CD4-positive, alpha-beta memory T cell (primary cell): Measurements from ENCODE around the gene SHISAL1. TPM values are rescaled to one million over a fixed set of nuclear protein-coding genes. Genes with fewer than 3 reads are reported as not detected.
A peak's percentile ranks its signal among the peaks of the same experiment; 100 is the strongest.
"Not testable (repeated sequence)": the region's sequence is repeated elsewhere in the genome, so short reads cannot be mapped to it uniquely, and the experiment has no call there.

ENCODE experiments used
- CTCF ChIA-PET: fragments of 350-600 bp; sonication (Branson Sonifier 250); formaldehyde crosslinking; loops from one replicate; lab custom pipeline; 2021; ENCODE audit warnings: inconsistent platforms; ENCODE audit not compliant: partially characterized antibody; lab: Charles Lee
- POLR2A ChIA-PET: fragments of 350-600 bp; sonication (Branson Sonifier 250); formaldehyde crosslinking; loops from one replicate; lab custom pipeline; 2021; ENCODE audit not compliant: partially characterized antibody; lab: Charles Lee
- DNase-seq, 5 donors: peaks; one replicate each; pipeline versions ENCODE4 v3.0.0 to v3.0.0-alpha.2; 2020 to 2022; ENCODE audit warnings: mixed read lengths in 1 of 5
- H3K27ac ChIP-seq: one replicate; pipeline ENCODE4 v1.7.0; 2013; ENCODE audit warnings: low read depth, low read length
- H3K27me3 ChIP-seq: 2 replicates; pipeline ENCODE4 v1.7.0; 2013; ENCODE audit warnings: mild to moderate bottlenecking, low read length, moderate library complexity; ENCODE audit not compliant: insufficient read depth
- H3K36me3 ChIP-seq: 2 replicates; pipeline ENCODE4 v1.7.0; 2013; ENCODE audit warnings: mild to moderate bottlenecking, low read length, moderate library complexity; ENCODE audit not compliant: insufficient read depth
- H3K4me1 ChIP-seq: 2 replicates; pipeline ENCODE4 v1.7.0; 2013; ENCODE audit warnings: mild to moderate bottlenecking, low read length, moderate library complexity; ENCODE audit not compliant: insufficient read depth
- H3K4me3 ChIP-seq, 2 donors: one replicate each; pipeline ENCODE4 v1.7.0; 2013; ENCODE audit warnings: low read length in 2 of 2, mild to moderate bottlenecking in 1 of 2
- H3K9me3 ChIP-seq, 2 donors: one replicate each; pipeline ENCODE4 v1.7.0; 2013; ENCODE audit warnings: low read length in 2 of 2, control low read depth in 1 of 2; ENCODE audit not compliant: control insufficient read depth in 1 of 2
- H3K27ac Mint-ChIP-seq, 7 donors: one replicate each; pipeline ENCODE4 v1.8.0; 2020 to 2021; ENCODE audit warnings: mixed read lengths in 7 of 7, mild to moderate bottlenecking in 6 of 7, inconsistent platforms in 3 of 7, moderate library complexity in 3 of 7
- H3K27me3 Mint-ChIP-seq, 2 donors: one replicate each; pipeline ENCODE4 v1.8.0; 2020 to 2021; ENCODE audit warnings: mixed read lengths in 2 of 2
- H3K36me3 Mint-ChIP-seq, 2 donors: one replicate each; pipeline ENCODE4 v1.8.0; 2020 to 2021; ENCODE audit warnings: mixed read lengths in 2 of 2, inconsistent platforms in 1 of 2, mild to moderate bottlenecking in 1 of 2
- H3K4me1 Mint-ChIP-seq, 4 donors: one replicate each; pipeline ENCODE4 v1.8.0; 2020 to 2021; ENCODE audit warnings: mixed read lengths in 4 of 4, mild to moderate bottlenecking in 1 of 4
- H3K4me3 Mint-ChIP-seq, 8 donors: one replicate each; pipeline ENCODE4 v1.8.0; 2020 to 2021; ENCODE audit warnings: mixed read lengths in 8 of 8, mild to moderate bottlenecking in 7 of 8, moderate library complexity in 6 of 8, inconsistent platforms in 3 of 8
- H3K9me3 Mint-ChIP-seq, 8 donors: one replicate each; pipeline ENCODE4 v1.8.0; 2020 to 2021; ENCODE audit warnings: mixed read lengths in 8 of 8, mild to moderate bottlenecking in 5 of 8, inconsistent platforms in 3 of 8, moderate library complexity in 1 of 8
- intact Hi-C: fragments of 100-400 bp; cut with micrococcal nuclease; formaldehyde crosslinking; loops from one replicate; pipeline ENCODE4 v1.15.1; 2023
- polyA plus RNA-seq, 2 donors: library from polyadenylated mRNA; unstranded; fragments of 300-500 nt; fragmentation: Illumina TruSeq; gene quantifications; one replicate each; pipeline ENCODE4 v1.2.3, GENCODE V29; 2021
- total RNA-seq, 2 experiments: library from RNA; stranded (reverse); gene quantifications; one replicate each; pipeline ENCODE4 v1.2.3, GENCODE V29; 2021

SHISAL1 gene
- total and polyA plus RNA-seq, 4 experiments from 2014 or later: not detected

DNA sequence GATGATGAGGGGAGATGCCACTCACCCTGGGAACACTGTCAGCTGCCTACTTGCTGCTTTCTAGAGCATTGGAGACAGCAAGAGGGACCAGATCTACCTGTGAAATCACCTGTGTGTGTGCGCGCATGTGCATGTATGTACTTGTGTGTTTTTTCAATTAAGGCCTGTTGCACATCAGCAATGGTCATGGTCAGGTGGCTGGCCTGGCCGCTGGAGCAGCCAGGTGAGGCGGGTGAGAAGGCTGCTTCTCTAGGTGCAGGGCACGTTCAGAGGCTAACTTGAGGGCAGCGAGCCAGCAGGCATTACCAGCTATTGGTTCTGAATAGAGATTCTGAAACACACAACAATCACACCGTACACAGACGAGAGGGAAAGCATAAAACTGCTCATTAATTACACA is 66.9 kb downstream of the SHISAL1 start:
- Mint-ChIP-seq H3K4me3 (no peak overlapping the region), H3K27ac (no peak overlapping the region), H3K9me3 (peaks cover 4 to 19% (median 17%) of the 10 kb centered on the region in 8 donors), H3K4me1 (no peaks in the 10 kb centered on the region), H3K27me3 (peaks cover 20 to 23% of the 10 kb centered on the region in 2 donors), H3K36me3 (peaks cover 0 to 4% of the 10 kb centered on the region in 2 donors)
- POLR2A ChIA-PET: no interaction called here
- intact Hi-C loops: no loop called here
- peaks cover 0 to 3% of the 10 kb centered on the region in 2 donors for H3K9me3 ChIP-seq
- H3K36me3 ChIP-seq: no peaks in the 10 kb centered on the region
- peaks cover 6% of the 10 kb centered on the region for H3K27me3 ChIP-seq
- H3K27ac ChIP-seq: no peak overlapping the region
- DNase-seq: no peak
- H3K4me1 ChIP-seq: no peaks in the 10 kb centered on the region
- H3K4me3 ChIP-seq: no peak overlapping the region
- CTCF ChIA-PET: no interaction called here

DNA sequence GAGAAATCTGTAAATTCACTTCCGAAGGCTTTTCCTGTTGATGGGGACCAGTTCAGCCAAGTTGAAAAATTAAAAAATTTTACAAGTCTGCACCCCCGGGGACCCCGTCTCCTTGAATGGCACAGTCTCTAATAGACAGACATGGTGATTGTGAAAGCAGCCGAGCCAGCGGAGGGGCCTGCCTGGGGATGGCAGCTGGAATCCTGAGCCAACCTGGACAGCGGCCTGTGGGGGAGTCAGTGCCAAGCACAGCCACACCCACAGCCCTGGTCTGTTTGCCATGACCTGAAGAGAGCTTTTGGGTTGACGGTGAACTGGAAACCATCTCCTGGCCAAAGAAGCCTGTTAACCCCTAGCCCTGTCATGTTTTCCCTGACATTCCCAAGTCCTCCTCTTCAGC is 67.3 kb downstream of the SHISAL1 start:
- DNase-seq: no peak
- H3K27ac ChIP-seq: no peak overlapping the region
- no peak overlapping the region for H3K4me3 Mint-ChIP-seq
- no peaks in the 10 kb centered on the region for H3K36me3 ChIP-seq
- peaks cover 6% of the 10 kb centered on the region for H3K27me3 ChIP-seq
- intact Hi-C loops: no loop called here
- peaks cover 3 to 18% (median 14%) of the 10 kb centered on the region in 8 donors for H3K9me3 Mint-ChIP-seq
- H3K27me3 Mint-ChIP-seq: peaks cover 20 to 23% of the 10 kb centered on the region in 2 donors
- no peaks in the 10 kb centered on the region for H3K4me1 ChIP-seq
- H3K4me3 ChIP-seq: no peak overlapping the region
- H3K4me1 Mint-ChIP-seq: no peaks in the 10 kb centered on the region
- POLR2A ChIA-PET: no interaction called here
- CTCF ChIA-PET: no interaction called here
- peaks cover 0 to 3% of the 10 kb centered on the region in 2 donors for H3K9me3 ChIP-seq
- H3K27ac Mint-ChIP-seq: no peak overlapping the region
- H3K36me3 Mint-ChIP-seq: peaks cover 0 to 4% of the 10 kb centered on the region in 2 donors

DNA sequence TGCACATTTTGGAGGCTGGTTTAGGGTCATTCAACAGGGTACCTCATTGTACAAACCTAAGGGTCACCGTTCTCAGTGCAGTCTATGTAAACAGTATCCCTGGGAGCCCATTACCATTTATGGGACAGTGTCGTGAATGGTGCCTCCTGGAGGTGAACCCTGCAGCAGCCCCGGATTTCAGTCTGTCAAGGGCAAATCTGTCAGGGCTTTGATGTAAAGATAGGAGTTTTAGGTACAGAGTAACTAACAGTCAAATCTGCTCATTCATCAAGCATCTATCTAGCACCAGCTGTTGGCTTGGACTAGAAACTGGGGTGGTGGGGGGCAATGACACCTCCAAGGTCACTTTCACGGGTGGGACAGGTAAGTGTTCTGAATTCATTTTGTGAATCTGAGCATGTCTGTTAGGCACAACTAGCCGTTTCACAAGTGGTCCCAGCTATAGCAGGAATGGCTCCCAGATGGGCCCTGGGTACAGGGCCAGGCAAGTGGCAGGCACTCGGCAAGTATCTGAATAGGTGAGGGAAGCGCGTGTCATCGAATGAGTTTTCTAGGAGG is 68.4 kb downstream of the SHISAL1 start:
- no peaks in the 10 kb centered on the region for H3K4me1 Mint-ChIP-seq
- H3K4me3 ChIP-seq: no peak overlapping the region
- H3K27ac ChIP-seq: no peak overlapping the region
- H3K36me3 Mint-ChIP-seq: peaks cover 0 to 4% of the 10 kb centered on the region in 2 donors
- intact Hi-C loops: no loop called here
- H3K27me3 Mint-ChIP-seq: peaks cover 21 to 22% of the 10 kb centered on the region in 2 donors
- H3K4me1 ChIP-seq: no peaks in the 10 kb centered on the region
- peaks cover 0 to 7% (median 3%) of the 10 kb centered on the region in 8 donors for H3K9me3 Mint-ChIP-seq
- no peak overlapping the region for H3K27ac Mint-ChIP-seq
- no peaks in the 10 kb centered on the region for H3K9me3 ChIP-seq
- H3K27me3 ChIP-seq: peaks cover 6% of the 10 kb centered on the region
- no peaks in the 10 kb centered on the region for H3K36me3 ChIP-seq
- POLR2A ChIA-PET: no interaction called here
- H3K4me3 Mint-ChIP-seq: no peak overlapping the region
- CTCF ChIA-PET: no interaction called here
- no peak for DNase-seq

DNA sequence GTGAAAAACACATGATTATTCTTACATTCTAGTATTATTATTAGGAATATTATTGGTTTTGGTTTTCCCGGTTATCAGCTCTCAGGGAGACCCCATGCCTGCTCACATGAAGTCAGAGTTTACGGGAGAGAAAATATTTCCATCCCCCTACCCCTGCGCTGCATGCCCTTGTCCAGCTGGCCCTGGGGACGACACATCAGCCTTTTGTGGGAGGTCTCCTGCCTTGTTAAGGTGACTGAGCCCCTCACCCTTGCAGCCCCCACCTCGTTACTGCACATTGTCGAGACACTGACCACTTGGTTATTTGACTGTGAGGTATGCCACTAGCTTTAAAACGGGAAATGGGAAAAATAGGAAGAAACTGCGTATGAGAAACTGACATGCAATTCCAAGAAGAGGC is 69.0 kb downstream of the SHISAL1 start:
- no peak for DNase-seq
- peaks cover 0 to 3% (median under 1%) of the 10 kb centered on the region in 8 donors for H3K9me3 Mint-ChIP-seq
- no peak overlapping the region for H3K4me3 ChIP-seq
- ChIA-PET CTCF (no interaction called here), POLR2A (no interaction called here)
- H3K27ac Mint-ChIP-seq: no peak overlapping the region
- no peaks in the 10 kb centered on the region for H3K4me1 ChIP-seq
- peaks cover 24% of the 10 kb centered on the region in 2 donors for H3K27me3 Mint-ChIP-seq
- no peak overlapping the region for H3K27ac ChIP-seq
- H3K36me3 ChIP-seq: no peaks in the 10 kb centered on the region
- no peak overlapping the region for H3K4me3 Mint-ChIP-seq
- H3K36me3 Mint-ChIP-seq: peaks cover 0 to 4% of the 10 kb centered on the region in 2 donors
- peaks cover 6% of the 10 kb centered on the region for H3K27me3 ChIP-seq
- no peaks in the 10 kb centered on the region for H3K4me1 Mint-ChIP-seq
- intact Hi-C loops: no loop called here
- H3K9me3 ChIP-seq: no peaks in the 10 kb centered on the region

DNA sequence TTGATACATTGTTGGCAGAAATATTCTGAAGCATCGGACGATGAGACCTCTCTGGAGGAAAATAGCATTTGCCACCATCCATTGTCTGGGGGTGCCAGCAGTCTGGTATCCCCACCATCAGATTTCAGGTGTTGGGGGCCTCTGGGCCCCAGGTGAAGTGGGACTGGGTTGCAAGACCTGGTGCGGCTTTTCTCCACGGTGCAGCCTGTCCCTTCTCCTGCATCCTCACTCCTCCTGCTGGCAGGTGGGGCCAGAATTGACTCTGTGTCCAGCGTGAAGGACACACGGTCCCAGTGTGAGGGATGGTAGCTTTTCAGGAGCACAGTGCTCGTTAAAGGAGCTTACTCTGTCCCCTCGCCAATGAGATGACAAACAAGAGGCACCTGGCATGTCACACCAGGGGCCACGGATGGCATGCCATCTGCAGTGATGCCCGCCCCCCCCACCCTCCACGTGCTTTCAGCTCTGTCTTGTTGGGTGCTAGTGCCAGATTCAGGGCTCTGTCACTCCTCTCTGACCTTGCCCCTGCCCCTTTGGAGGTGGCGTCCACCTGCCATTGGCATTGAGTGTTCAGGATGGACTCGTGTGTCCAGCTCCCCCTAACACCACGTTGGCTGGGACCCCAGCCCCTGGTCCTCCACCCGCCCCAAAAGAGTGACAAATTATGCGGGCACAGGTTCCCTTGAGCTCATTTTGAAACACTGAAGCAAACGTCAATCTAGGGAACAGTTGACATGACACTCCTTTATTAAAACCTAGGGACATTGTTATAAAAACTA is 69.6 kb downstream of the SHISAL1 start:
- Mint-ChIP-seq H3K4me3 (no peak overlapping the region), H3K9me3 (peaks cover 0 to 2% (median 0%) of the 10 kb centered on the region in 8 donors), H3K4me1 (no peaks in the 10 kb centered on the region), H3K27me3 (peaks cover 22 to 24% of the 10 kb centered on the region in 2 donors), H3K27ac (no peak overlapping the region), H3K36me3 (peaks cover 0 to 2% of the 10 kb centered on the region in 2 donors)
- no peaks in the 10 kb centered on the region for H3K9me3 ChIP-seq
- DNase-seq: no peak
- peaks cover 6% of the 10 kb centered on the region for H3K27me3 ChIP-seq
- POLR2A ChIA-PET: no interaction called here
- no peaks in the 10 kb centered on the region for H3K36me3 ChIP-seq
- CTCF ChIA-PET: no interaction called here
- H3K4me3 ChIP-seq: no peak overlapping the region
- intact Hi-C loops: no loop called here
- H3K27ac ChIP-seq: no peak overlapping the region
- no peaks in the 10 kb centered on the region for H3K4me1 ChIP-seq

DNA sequence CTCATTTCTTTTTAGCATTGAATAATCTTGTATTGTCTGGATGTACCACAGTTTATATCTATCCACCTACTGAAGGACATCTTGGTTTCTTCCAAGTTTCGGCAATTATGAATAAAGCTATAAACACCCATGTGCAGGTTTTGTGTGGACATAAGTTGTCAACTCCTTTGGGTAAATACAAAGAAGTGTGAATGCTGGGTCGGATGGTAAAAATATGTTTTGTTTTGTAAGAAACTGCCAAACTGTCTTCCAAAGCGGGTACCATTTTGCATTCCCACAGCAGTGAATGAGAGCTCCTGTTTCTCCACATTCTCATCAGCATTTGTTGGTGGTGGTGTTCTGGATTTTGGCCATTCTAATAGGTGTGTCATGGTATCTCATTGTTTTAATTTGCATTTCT is 71.6 kb downstream of the SHISAL1 start:
- H3K9me3 Mint-ChIP-seq, H3K27me3 ChIP-seq, H3K4me3 Mint-ChIP-seq, H3K4me3 ChIP-seq, H3K27ac ChIP-seq, H3K36me3 Mint-ChIP-seq, H3K4me1 Mint-ChIP-seq, H3K4me1 ChIP-seq, H3K36me3 ChIP-seq, POLR2A ChIA-PET, H3K9me3 ChIP-seq, DNase-seq, CTCF ChIA-PET, intact Hi-C loops: not testable (repeated sequence)
- Mint-ChIP-seq H3K27ac (peak overlapping the region in 1 of 7 donors; percentile 4), H3K27me3 (peaks cover 20 to 28% of the 10 kb centered on the region in 2 donors)

DNA sequence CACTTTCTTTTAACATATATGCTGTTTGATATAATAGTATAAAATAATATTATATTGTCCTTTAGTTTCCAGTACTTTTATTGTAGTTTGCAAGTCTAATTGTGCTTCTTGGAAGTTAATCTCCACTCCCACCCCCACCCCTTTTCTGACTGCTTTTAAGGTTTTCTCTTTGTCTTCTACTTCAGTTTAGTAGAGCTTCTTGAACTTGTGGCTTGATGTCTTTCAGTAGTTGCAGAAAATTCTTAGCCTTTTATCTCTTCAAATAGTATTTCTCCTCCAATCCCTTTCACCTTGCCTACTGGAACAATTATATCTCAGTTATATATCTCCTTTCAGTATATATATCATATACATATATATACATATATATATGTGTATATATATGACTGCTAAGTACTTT is 75.5 kb downstream of the SHISAL1 start:
- no peak overlapping the region for H3K27ac ChIP-seq
- H3K4me1 Mint-ChIP-seq: no peaks in the 10 kb centered on the region
- no peak for DNase-seq
- no peaks in the 10 kb centered on the region for H3K36me3 Mint-ChIP-seq
- no peak overlapping the region for H3K27ac Mint-ChIP-seq
- peaks cover 3 to 14% of the 10 kb centered on the region in 2 donors for H3K27me3 Mint-ChIP-seq
- intact Hi-C loops: no loop called here
- ChIA-PET POLR2A (no interaction called here), CTCF (no interaction called here)
- no peaks in the 10 kb centered on the region for H3K36me3 ChIP-seq
- H3K4me1 ChIP-seq: no peaks in the 10 kb centered on the region
- H3K9me3 ChIP-seq: no peaks in the 10 kb centered on the region
- peaks cover 0 to 4% (median 0%) of the 10 kb centered on the region in 8 donors for H3K9me3 Mint-ChIP-seq
- H3K4me3 ChIP-seq: no peak overlapping the region
- no peaks in the 10 kb centered on the region for H3K27me3 ChIP-seq
- no peak overlapping the region for H3K4me3 Mint-ChIP-seq
